ENCODE results near the gene SREBF2. TPM values are rescaled to one million over a fixed set of nuclear protein-coding genes. Genes with fewer than 3 reads are reported as not detected.

SREBF2 gene
- total and polyA plus RNA-seq, 2 donors (not counting 3 experiments of a cell fraction or from before 2014, with no cell fraction given): 101 to 136 TPM

DNA sequence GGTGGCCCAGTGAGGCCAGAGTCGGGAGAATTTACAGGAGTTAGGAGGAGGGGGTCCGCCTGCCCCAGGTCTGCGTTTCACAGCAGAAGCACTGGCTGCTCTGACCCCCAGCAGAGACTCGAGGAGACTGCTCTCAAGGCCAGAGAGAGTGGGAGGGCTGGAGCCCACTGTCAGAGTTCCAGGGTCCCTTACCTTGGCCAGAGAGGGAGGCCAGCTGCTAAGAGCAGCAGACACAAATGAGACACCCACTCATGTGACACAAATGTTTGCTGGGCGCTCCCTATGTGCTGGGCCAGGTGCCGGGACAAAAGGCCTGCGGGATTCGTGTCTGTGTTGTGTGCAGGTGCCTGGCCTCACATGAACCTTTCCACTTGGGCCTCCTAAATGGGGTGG lies 96.5 kb downstream of the SREBF2 start:
- Histone ChIP-seq H3K79me2 (ENCODE audit: control insufficient read depth, insufficient read depth, low read length) (no peaks in the 10 kb centered on the region), H3K36me3 (ENCODE audit: control insufficient read depth in 2 of 2, extremely low read depth in 1 of 2, insufficient read depth in 2 of 2, low read length in 2 of 2) (no peaks in the 10 kb centered on the region), H3K4me1 (ENCODE audit: control insufficient read depth, extremely low read depth, insufficient read depth, low read length) (peaks cover 4% of the 10 kb centered on the region), H3K4me2 (ENCODE audit: insufficient read depth, low read length) (no peak overlapping the region), H3K9me1 (replicated peaks; ENCODE audit: control insufficient read depth, extremely low read depth, insufficient read depth, low read length) (no peaks in the 10 kb centered on the region), H3K4me3 (replicated peaks in 1 of 3; ENCODE audit: insufficient read depth in 1 of 3, low read depth in 1 of 3, low read length in 3 of 3) (no peak overlapping the region), H3K9me3 (replicated peaks; ENCODE audit: control insufficient read depth, insufficient read depth, low read length) (no peaks in the 10 kb centered on the region), H2AFZ (ENCODE audit: low read depth, low read length) (no peak overlapping the region), H3K27ac (ENCODE audit: insufficient read depth, low read depth, low read length) (no peak overlapping the region), H3K27me3 (ENCODE audit: control insufficient read depth in 2 of 2, insufficient read depth in 2 of 2, low read length in 2 of 2) (peaks cover 9 to 14% of the 10 kb centered on the region in 2 experiments), H4K20me1 (replicated peaks; ENCODE audit: control insufficient read depth, extremely low read depth, insufficient read depth, low read length) (no peaks in the 10 kb centered on the region), H3K9ac (replicated peaks; ENCODE audit: extremely low read depth, insufficient read depth, low read length) (no peak overlapping the region)
- CTCF ChIA-PET: interaction anchor here (1.0 to 5.6 kb wide), 2 partner anchors 10 to 11 kb away, joined by 3 to 62 read pairs; no protein-coding TSS in a partner anchor
- DNase-seq (ENCODE audit: low read depth, low spot score): no peak
- POLR2A ChIA-PET: no interaction called here
- dilution Hi-C loops (cut with MboI; ENCODE audit: extremely low pct_ligation_motif_present, low sequenced_read_pairs): no loop called here
- intact Hi-C loops (cut with micrococcal nuclease): no loop called here
- no peak for FAIRE-seq
- BruUV-seq (replicated peaks): no TSS peak
- TF ChIP-seq GATA2 (IDR thresholded peaks at IDR 0.05; ENCODE audit: insufficient read depth, insufficient read length, low read depth, low read length): no peak
- no peak for TF ChIP-seq POLR2A (IDR thresholded peaks at IDR 0.05; ENCODE audit: low read depth, low read length)
- no peak for TF ChIP-seq JUN (IDR thresholded peaks at IDR 0.05; ENCODE audit: borderline replicate concordance, insufficient read depth, insufficient read length, low read depth)
- TF ChIP-seq POLR2AphosphoS5 (IDR thresholded peaks at IDR 0.05; ENCODE audit: insufficient read depth, low read depth, low read length): no peak
- TF ChIP-seq FOS (IDR thresholded peaks at IDR 0.05; ENCODE audit: borderline replicate concordance, insufficient read depth, low read length): no peak
- TF ChIP-seq, protein P1, sequence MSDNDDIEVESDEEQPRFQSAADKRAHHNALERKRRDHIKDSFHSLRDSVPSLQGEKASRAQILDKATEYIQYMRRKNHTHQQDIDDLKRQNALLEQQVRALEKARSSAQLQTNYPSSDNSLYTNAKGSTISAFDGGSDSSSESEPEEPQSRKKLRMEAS (IDR thresholded peaks at IDR 0.05; ENCODE audit: insufficient read depth, insufficient read length): no peak
- TF ChIP-seq EZH2 (IDR thresholded peaks at IDR 0.05; ENCODE audit: borderline replicate concordance, low read depth, low read length, severe bottlenecking): no peak
- TF ChIP-seq, protein P2, sequence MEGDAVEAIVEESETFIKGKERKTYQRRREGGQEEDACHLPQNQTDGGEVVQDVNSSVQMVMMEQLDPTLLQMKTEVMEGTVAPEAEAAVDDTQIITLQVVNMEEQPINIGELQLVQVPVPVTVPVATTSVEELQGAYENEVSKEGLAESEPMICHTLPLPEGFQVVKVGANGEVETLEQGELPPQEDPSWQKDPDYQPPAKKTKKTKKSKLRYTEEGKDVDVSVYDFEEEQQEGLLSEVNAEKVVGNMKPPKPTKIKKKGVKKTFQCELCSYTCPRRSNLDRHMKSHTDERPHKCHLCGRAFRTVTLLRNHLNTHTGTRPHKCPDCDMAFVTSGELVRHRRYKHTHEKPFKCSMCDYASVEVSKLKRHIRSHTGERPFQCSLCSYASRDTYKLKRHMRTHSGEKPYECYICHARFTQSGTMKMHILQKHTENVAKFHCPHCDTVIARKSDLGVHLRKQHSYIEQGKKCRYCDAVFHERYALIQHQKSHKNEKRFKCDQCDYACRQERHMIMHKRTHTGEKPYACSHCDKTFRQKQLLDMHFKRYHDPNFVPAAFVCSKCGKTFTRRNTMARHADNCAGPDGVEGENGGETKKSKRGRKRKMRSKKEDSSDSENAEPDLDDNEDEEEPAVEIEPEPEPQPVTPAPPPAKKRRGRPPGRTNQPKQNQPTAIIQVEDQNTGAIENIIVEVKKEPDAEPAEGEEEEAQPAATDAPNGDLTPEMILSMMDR (IDR thresholded peaks at IDR 0.05; ENCODE audit: extremely low read depth in 1 of 2, insufficient read depth in 1 of 2, low read depth in 1 of 2, low read length in 2 of 2): no peak
- no peak for TF ChIP-seq MYC (IDR thresholded peaks at IDR 0.05; ENCODE audit: low read depth, low read length)

Data from endothelial cell of umbilical vein (primary cell).